HepG2 (cell line): ENCODE measurements around the gene PREX1. TPM values are rescaled to one million over a fixed set of nuclear protein-coding genes. Genes with fewer than 3 reads are reported as not detected.

Experiments
- ATAC-seq: fragments of 200-7000 bp; cut with Tn5 transposase; 3 replicates; pipeline ENCODE4 v1.9.1; 2020; ENCODE audit warnings: mild to moderate bottlenecking, moderate library complexity
- BruUV-seq: library from RNA; stranded (reverse); fragments of 400-500 nt; replicated peaks from 2 replicates; lab custom pipeline; 2021; lab: Mats Ljungman, UMichigan
- CTCF ChIA-PET: fragments of 300-600 bp; formaldehyde crosslinking; extraction: SDS; loops from one replicate; lab custom pipeline; 2021; ENCODE audit warnings: low total read pairs, inconsistent platforms, low intra/inter-chr PET ratio; lab: Yijun Ruan, JAX
- POLR2A ChIA-PET: fragments of 350-600 bp; sonication (Branson Sonifier 250); formaldehyde crosslinking; loops from one replicate; lab custom pipeline; 2020; ENCODE audit warnings: antibody characterized with exemption, inconsistent platforms; lab: Yijun Ruan, JAX
- DNase-seq: peaks from one replicate; pipeline ENCODE4 v3.0.0-alpha.2; 2015; ENCODE audit warnings: low spot score
- FAIRE-seq: peaks from 3 replicates; lab custom pipeline; 2011; peaks lifted over from hg19 to GRCh38; lab: Jason Lieb, UNC
- H2AFZ ChIP-seq: one replicate; pipeline ENCODE4 v1.6.1; 2011; ENCODE audit warnings: low read length, inconsistent platforms
- H3K27ac ChIP-seq: fragments of 300-600 bp; 3 replicates; pipeline ENCODE4 v1.8.0; 2011; ENCODE audit warnings: mixed run types, mild to moderate bottlenecking, mixed read lengths, low read length, inconsistent platforms; ENCODE audit not compliant: insufficient read depth; ENCODE audit errors: extremely low read length
- H3K27me3 ChIP-seq, 2 experiments: fragments of 200-600 bp in 1 of 2; 2 replicates in 1 of 2; 3 replicates in 1 of 2; pipeline versions ENCODE4 v1.6.0 to v1.8.0; 2011; ENCODE audit warnings: low read length in 2 of 2, mild to moderate bottlenecking in 2 of 2, moderate library complexity in 2 of 2, inconsistent platforms in 1 of 2; ENCODE audit not compliant: insufficient read depth in 2 of 2, control insufficient read depth in 1 of 2
- H3K36me3 ChIP-seq, 2 experiments: fragments of 200-600 bp in 1 of 2; replicated peaks in 1 of 2; 2 replicates in 1 of 2; 3 replicates in 1 of 2; pipeline versions ENCODE4 v1.5.1 to v1.8.0; 2011; ENCODE audit warnings: low read length in 2 of 2, inconsistent platforms in 1 of 2; ENCODE audit not compliant: insufficient read depth in 2 of 2, control insufficient read depth in 1 of 2
- H3K4me1 ChIP-seq: 2 replicates; pipeline ENCODE4 v1.5.1; 2012; ENCODE audit warnings: low read length, inconsistent platforms; ENCODE audit not compliant: insufficient read depth
- H3K4me2 ChIP-seq: 2 replicates; pipeline ENCODE4 v1.6.0; 2011; ENCODE audit warnings: low read depth, low read length, inconsistent platforms
- H3K4me3 ChIP-seq, 3 experiments: fragments of 200-600 bp in 1 of 3; sonication (generic), shearing (Covaris generic) in 1 of 3; replicated peaks in 1 of 3; 2 replicates each; pipeline ENCODE4 v1.5.1; 2011 to 2016; ENCODE audit warnings: low read length in 3 of 3, inconsistent platforms in 2 of 3, low read depth in 2 of 3, mild to moderate bottlenecking in 2 of 3, control low read depth in 1 of 3, mixed read lengths in 1 of 3; ENCODE audit not compliant: insufficient read depth in 1 of 3
- H3K79me2 ChIP-seq: one replicate; pipeline ENCODE4 v1.6.1; 2011; ENCODE audit warnings: low read length, inconsistent platforms; ENCODE audit not compliant: insufficient read depth
- H3K9ac ChIP-seq: 2 replicates; pipeline ENCODE4 v1.6.0; 2011; ENCODE audit warnings: mild to moderate bottlenecking, low read depth, low read length, inconsistent platforms; ENCODE audit not compliant: insufficient read depth
- H3K9me3 ChIP-seq: 2 replicates; pipeline ENCODE4 v1.5.1; 2012; ENCODE audit warnings: mild to moderate bottlenecking, low read length
- H4K20me1 ChIP-seq: 2 replicates; pipeline ENCODE4 v1.6.0; 2011; ENCODE audit warnings: inconsistent platforms, mild to moderate bottlenecking, low read length, moderate library complexity; ENCODE audit not compliant: insufficient read depth
- IRF1 ChIP-seq: sonication (generic); formaldehyde crosslinking; IDR thresholded peaks from 2 replicates; pipeline ENCODE4 v1.4.0; 2020; ENCODE audit warnings: low read depth, mild to moderate bottlenecking, missing genetic modification reagents
- LRRFIP1 ChIP-seq: sonication (generic); formaldehyde crosslinking; conservative IDR thresholded peaks from 2 replicates; pipeline ENCODE4 v1.4.0; 2020; ENCODE audit warnings: missing genetic modification reagents
- UBTF ChIP-seq: sonication (generic); formaldehyde crosslinking; IDR thresholded peaks from 2 replicates; pipeline ENCODE4 v1.4.0; 2020; ENCODE audit warnings: mild to moderate bottlenecking, missing genetic modification reagents
- ZNF260 ChIP-seq: sonication (generic); formaldehyde crosslinking; IDR thresholded peaks from 2 replicates; pipeline ENCODE4 v1.4.0; 2020; ENCODE audit warnings: missing genetic modification reagents, low read depth, mild to moderate bottlenecking, borderline replicate concordance
- ZNF607 ChIP-seq: sonication (generic); formaldehyde crosslinking; IDR thresholded peaks from 2 replicates; pipeline ENCODE4 v1.5.1; 2020; ENCODE audit warnings: missing genetic modification reagents, mild to moderate bottlenecking, borderline replicate concordance
- WGBS: methylation state at CpG from one replicate; pipeline ENCODE4 v1.1.6; 2017; ENCODE audit warnings: low lambda C conversion rate; 5-methylcytosine and 5-hydroxymethylcytosine counted together
- in situ Hi-C: cut with HindIII; loops from 2 replicates; pipeline ENCODE4 v1.10.0; 2017; ENCODE audit warnings: low pct_unique_long_range_greater_than_20kb; ENCODE audit not compliant: extremely low pct_ligation_motif_present
- intact Hi-C: fragments of 100-400 bp; cut with micrococcal nuclease; formaldehyde crosslinking; loops from one replicate; pipeline ENCODE4 v1.10.0; 2022; ENCODE audit not compliant: unreplicated experiment
- polyA plus RNA-seq, 8 experiments: library from polyadenylated mRNA; depleted of rRNA in 3 of 8; stranded (reverse) in 7 of 8; unstranded in 1 of 8; fragments of >200 nt; fragmentation: Illumina TruSeq in 4 of 8; extraction: Trizol in 4 of 8; gene quantifications; 2 replicates each; pipeline versions ENCODE4 v1.2.1 to v1.2.3, GENCODE V29; 2011 to 2016; ENCODE audit warnings: low read depth in 4 of 8, missing spikeins in 1 of 8, mixed read lengths in 1 of 8; ENCODE audit not compliant: insufficient read depth in 1 of 8
- total RNA-seq, 5 experiments: library from RNA; depleted of rRNA; stranded (reverse); fragments of >200 nt; fragmentation: Illumina TruSeq; extraction: Trizol; gene quantifications; 2 replicates each; pipeline ENCODE4 v1.2.3, GENCODE V29; 2016; ENCODE audit warnings: low read depth in 1 of 5

The PREX1 gene
- total and polyA plus RNA-seq, 2 of the 13 experiments (the other 11 are each of a cell fraction or from before 2014, with no cell fraction given): 0.02 to 0.04 TPM

- no peak for TF ChIP-seq UBTF (CRISPR knock-in tag)
- no peak for TF ChIP-seq ZNF260
- TF ChIP-seq, all 625 proteins: peak for 0
These were observed 44.1 kb downstream of the PREX1 start (continued) for GRCh38 chr20:48783533-48784272.

- ChIA-PET CTCF (no interaction called here), POLR2A (no interaction called here)
- Histone ChIP-seq H3K4me2 (no peak overlapping the region), H3K79me2 (no peaks in the 10 kb centered on the region), H3K27ac (no peak overlapping the region), H3K9ac (no peak overlapping the region), H3K36me3 (no peaks in the 10 kb centered on the region), H2AFZ (no peak overlapping the region), H3K4me1 (no peaks in the 10 kb centered on the region), H3K27me3 (peaks cover 9 to 44% of the 10 kb centered on the region in 2 experiments; a peak in 3 of 5 replicates), H3K4me3 (no peak overlapping the region), H3K9me3 (no peaks in the 10 kb centered on the region), H4K20me1 (no peaks in the 10 kb centered on the region)
- no TSS peak for BruUV-seq
- TF ChIP-seq ZNF607 (CRISPR knock-in tag): no peak
- TF ChIP-seq LRRFIP1 (CRISPR knock-in tag): no peak
- TF ChIP-seq IRF1 (CRISPR knock-in tag): no peak
- no peak for DNase-seq
- FAIRE-seq: no peak
- ATAC-seq: no peak
- in situ Hi-C loops (no loop called here), intact Hi-C loops (no loop called here)
- WGBS: 56% methylated on average over 6 of the region's 6 CpGs
These were observed 44.9 kb downstream of the PREX1 start for GRCh38 chr20:48782901-48783308.
